ENCODE measurements around the gene TYRO3. TPM values are rescaled to one million over a fixed set of nuclear protein-coding genes. Genes with fewer than 3 reads are reported as not detected.

The TYRO3 gene
- total and polyA plus RNA-seq, 2 of the 13 experiments (the other 11 are each of a cell fraction or from before 2014, with no cell fraction given) = 24.0 to 43.6 TPM

- no peaks in the 10 kb centered on the region for H3K36me3 ChIP-seq (replicated peaks in 1 of 2; ENCODE audit: control insufficient read depth in 1 of 2, insufficient read depth in 2 of 2, low read length in 2 of 2)
- H4K20me1 ChIP-seq (ENCODE audit: insufficient read depth, low read length) = no peaks in the 10 kb centered on the region
- DNase-seq (ENCODE audit: low spot score) (no peak), FAIRE-seq (no peak), ATAC-seq (no peak)
- in situ Hi-C loops (cut with HindIII; ENCODE audit: extremely low pct_ligation_motif_present, low pct_unique_long_range_greater_than_20kb) (no loop called here), intact Hi-C loops (cut with micrococcal nuclease; ENCODE audit: unreplicated experiment) (no loop called here)
- ChIA-PET POLR2A (no interaction called here), CTCF (ENCODE audit: low intra/inter-chr PET ratio, low total read pairs) (no interaction called here)
- no TSS peak for BruUV-seq (replicated peaks)
- 12% methylated on average over 1 of the region's 1 CpG for WGBS (ENCODE audit: low lambda C conversion rate)
- no peak overlapping the region for H2AFZ ChIP-seq (ENCODE audit: low read length)
- H3K27ac ChIP-seq (ENCODE audit: extremely low read length, insufficient read depth, low read length) = no peak overlapping the region
- H3K4me1 ChIP-seq (ENCODE audit: insufficient read depth, low read length) = peaks cover 26% of the 10 kb centered on the region
- no peak overlapping the region for H3K4me2 ChIP-seq (ENCODE audit: low read depth, low read length)
- H3K9ac ChIP-seq (ENCODE audit: insufficient read depth, low read depth, low read length) = no peak overlapping the region
- H3K27me3 ChIP-seq (ENCODE audit: control insufficient read depth in 1 of 2, insufficient read depth in 2 of 2, low read length in 2 of 2) = no peaks in the 10 kb centered on the region
- TF ChIP-seq FOXP1 (IDR thresholded peaks at IDR 0.05) (no peak), FOXP1 (CRISPR knock-in tag; IDR thresholded peaks at IDR 0.05) (no peak), CEBPB (IDR thresholded peaks at IDR 0.05; ENCODE audit: borderline replicate concordance, low read depth, low read length) (peak; percentile 45; the same call in 1 of the 2 replicates)
- H3K4me3 ChIP-seq (replicated peaks in 1 of 3; ENCODE audit: insufficient read depth in 1 of 3, low read depth in 2 of 3, low read length in 3 of 3) = no peak overlapping the region
- H3K9me3 ChIP-seq (ENCODE audit: low read length) = no peaks in the 10 kb centered on the region
- no peaks in the 10 kb centered on the region for H3K79me2 ChIP-seq (ENCODE audit: insufficient read depth, low read length)
Observed at GRCh38 chr15:41609123-41609522, 50.1 kb downstream of the TYRO3 start.

GRCh38 chr15:41610048-41610447 is 51.0 kb downstream of the TYRO3 start:
- POLR2A ChIA-PET = no interaction called here
- FAIRE-seq (no peak), ATAC-seq (no peak), DNase-seq (ENCODE audit: low spot score) (no peak)
- H2AFZ ChIP-seq (ENCODE audit: low read length) = peak overlapping the region; percentile 59
- H3K27ac ChIP-seq (ENCODE audit: extremely low read length, insufficient read depth, low read length) = no peak overlapping the region
- H3K9ac ChIP-seq (ENCODE audit: insufficient read depth, low read depth, low read length) = no peak overlapping the region
- no peaks in the 10 kb centered on the region for H4K20me1 ChIP-seq (ENCODE audit: insufficient read depth, low read length)
- TF ChIP-seq ZNF558 (CRISPR knock-in tag; IDR thresholded peaks at IDR 0.05; ENCODE audit: borderline replicate concordance) (no peak), FOSL1 (CRISPR knock-in tag; IDR thresholded peaks at IDR 0.05; ENCODE audit: borderline replicate concordance) (no peak), RORA (CRISPR knock-in tag; IDR thresholded peaks at IDR 0.05) (no peak), IRF9 (CRISPR knock-in tag; IDR thresholded peaks at IDR 0.05; ENCODE audit: borderline replicate concordance) (no peak), ZSCAN21 (CRISPR knock-in tag; IDR thresholded peaks at IDR 0.05; ENCODE audit: borderline replicate concordance) (no peak), ZNF737 (CRISPR knock-in tag; IDR thresholded peaks at IDR 0.05; ENCODE audit: borderline replicate concordance) (no peak), SNRNP70 (IDR thresholded peaks at IDR 0.05; ENCODE audit: low read depth, low read length) (no peak), RBM22 (optimal IDR thresholded peaks at IDR 0.05; ENCODE audit: low read length) (no peak)
- 8% methylated on average over 4 of the region's 4 CpGs for WGBS (ENCODE audit: low lambda C conversion rate)
- BruUV-seq (replicated peaks) = no TSS peak
- H3K79me2 ChIP-seq (ENCODE audit: insufficient read depth, low read length) = no peaks in the 10 kb centered on the region
- H3K4me3 ChIP-seq (replicated peaks in 1 of 3; ENCODE audit: insufficient read depth in 1 of 3, low read depth in 2 of 3, low read length in 3 of 3) = peak overlapping the region in 2 of 3 experiments; percentile 12 to 19; a peak in 2 of 6 replicates
- H3K27me3 ChIP-seq (ENCODE audit: control insufficient read depth in 1 of 2, insufficient read depth in 2 of 2, low read length in 2 of 2) = no peaks in the 10 kb centered on the region
- H3K9me3 ChIP-seq (ENCODE audit: low read length) = no peaks in the 10 kb centered on the region
- H3K36me3 ChIP-seq (replicated peaks in 1 of 2; ENCODE audit: control insufficient read depth in 1 of 2, insufficient read depth in 2 of 2, low read length in 2 of 2) = no peaks in the 10 kb centered on the region
- H3K4me2 ChIP-seq (ENCODE audit: low read depth, low read length) = peak overlapping the region; percentile 53
- CTCF ChIA-PET (ENCODE audit: low intra/inter-chr PET ratio, low total read pairs) = no interaction called here
- in situ Hi-C loops (cut with HindIII; ENCODE audit: extremely low pct_ligation_motif_present, low pct_unique_long_range_greater_than_20kb) = no loop called here
- intact Hi-C loops (cut with micrococcal nuclease; ENCODE audit: unreplicated experiment) = no loop called here
- peaks cover 21% of the 10 kb centered on the region for H3K4me1 ChIP-seq (ENCODE audit: insufficient read depth, low read length)

All from HepG2 (cell line).